Common myeloid progenitor, CD34-positive (primary cell): ENCODE results near the gene KLHDC8A.

Experiments used
- CTCF ChIA-PET: fragments of 350-600 bp; sonication (Branson Sonifier 250); formaldehyde crosslinking; loops from one replicate; lab custom pipeline; 2021; ENCODE audit warnings: antibody characterized with exemption; lab: Charles Lee
- POLR2A ChIA-PET: fragments of 350-600 bp; sonication (Branson Sonifier 250); formaldehyde crosslinking; loops from one replicate; lab custom pipeline; 2021; ENCODE audit warnings: antibody characterized with exemption; lab: Charles Lee
- DNase-seq, 3 donors: peaks; one replicate each; pipeline versions ENCODE4 v3.0.0 to v3.0.0-alpha.2; 2013
- H3K27ac ChIP-seq, 2 experiments: 1 replicate in 1 of 2; 2 replicates in 1 of 2; pipeline ENCODE4 v1.7.0; 2013; ENCODE audit warnings: inconsistent platforms in 2 of 2, low read length in 2 of 2, mild to moderate bottlenecking in 2 of 2, low read depth in 1 of 2, moderate library complexity in 1 of 2; ENCODE audit not compliant: severe bottlenecking in 2 of 2, insufficient read depth in 1 of 2, poor library complexity in 1 of 2
- H3K27me3 ChIP-seq, 5 experiments: replicated peaks in 2 of 5; 1 replicate in 3 of 5; 2 replicates in 2 of 5; pipeline versions ENCODE4 v1.6.1 to v1.7.0; 2013; ENCODE audit warnings: low read length in 4 of 5, mild to moderate bottlenecking in 2 of 5, moderate library complexity in 2 of 5, inconsistent platforms in 1 of 5; ENCODE audit not compliant: insufficient read depth in 5 of 5, control insufficient read depth in 4 of 5
- H3K36me3 ChIP-seq, 4 experiments: 1 replicate in 2 of 4; 2 replicates in 2 of 4; pipeline versions ENCODE4 v1.6.1 to v1.7.0; 2013; ENCODE audit warnings: low read length in 3 of 4, control low read depth in 1 of 4, mild to moderate bottlenecking in 1 of 4; ENCODE audit not compliant: control insufficient read depth in 4 of 4, insufficient read depth in 4 of 4
- H3K4me1 ChIP-seq, 4 experiments: 1 replicate in 3 of 4; 2 replicates in 1 of 4; pipeline versions ENCODE4 v1.6.1 to v1.7.1; 2013; ENCODE audit warnings: low read length in 3 of 4, mild to moderate bottlenecking in 3 of 4, control low read depth in 1 of 4, inconsistent platforms in 1 of 4, moderate library complexity in 1 of 4; ENCODE audit not compliant: control insufficient read depth in 4 of 4, insufficient read depth in 4 of 4; ENCODE audit errors: control extremely low read depth in 1 of 4
- H3K4me3 ChIP-seq, 7 experiments: 1 replicate in 4 of 7; 2 replicates in 3 of 7; pipeline versions ENCODE4 v1.5.1 to v1.7.0; 2013; ENCODE audit warnings: mild to moderate bottlenecking in 7 of 7, low read length in 6 of 7, moderate library complexity in 6 of 7, inconsistent platforms in 2 of 7, low read depth in 2 of 7, control low read depth in 1 of 7; ENCODE audit not compliant: insufficient read depth in 4 of 7, control insufficient read depth in 1 of 7; ENCODE audit errors: extremely low read depth in 1 of 7
- H3K9me3 ChIP-seq, 5 experiments: 1 replicate in 4 of 5; 2 replicates in 1 of 5; pipeline versions ENCODE4 v1.6.1 to v1.7.1; 2013; ENCODE audit warnings: low read length in 4 of 5, mild to moderate bottlenecking in 2 of 5, inconsistent platforms in 1 of 5, low read depth in 1 of 5, moderate library complexity in 1 of 5; ENCODE audit not compliant: control insufficient read depth in 4 of 5, insufficient read depth in 2 of 5; ENCODE audit errors: control extremely low read depth in 1 of 5
- WGBS: methylation state at CpG from one replicate; pipeline ENCODE4 v1.1.5; 2013; ENCODE audit not compliant: insufficient coverage; 5-methylcytosine and 5-hydroxymethylcytosine counted together

KLHDC8A gene

GRCh38 chr1:205310976-205311704 is 45.6 kb downstream of the KLHDC8A start:
- CTCF ChIA-PET: interaction anchor here (0.8 to 6.7 kb wide), 8 partner anchors 8 to 36 kb away, joined by 3 to 48 read pairs (median 3); no protein-coding TSS in a partner anchor
- peak in 2 of 3 donors; percentile 36 to 38 for DNase-seq
- Histone ChIP-seq H3K9me3 (no peaks in the 10 kb centered on the region), H3K27me3 (peaks cover 0 to 10% (median 0%) of the 10 kb centered on the region in 5 experiments), H3K4me3 (no peak overlapping the region), H3K27ac (no peak overlapping the region), H3K36me3 (peaks cover 0 to 30% (median 8%) of the 10 kb centered on the region in 4 experiments), H3K4me1 (peaks cover 11 to 29% (median 20%) of the 10 kb centered on the region in 4 experiments)
- POLR2A ChIA-PET: no interaction called here
- 100% methylated on average over 1 of the region's 8 CpGs for WGBS

- CTCF ChIA-PET: interaction anchor here (0.9 to 6.7 kb wide), 3 partner anchors 9 to 16 kb away, joined by 3 to 48 read pairs (median 5); partner anchors contain the start of gene NUAK2
- H3K4me3 ChIP-seq: no peak overlapping the region
- no peak for DNase-seq
- WGBS: 90% methylated on average over 1 of the region's 1 CpG
- H3K36me3 ChIP-seq: peaks cover 0 to 39% (median 8%) of the 10 kb centered on the region in 4 experiments
- POLR2A ChIA-PET: no interaction called here
- no peaks in the 10 kb centered on the region for H3K9me3 ChIP-seq
- H3K27ac ChIP-seq: no peak overlapping the region
- H3K4me1 ChIP-seq: peaks cover 7 to 22% (median 17%) of the 10 kb centered on the region in 4 experiments
- peaks cover 0 to 10% (median 0%) of the 10 kb centered on the region in 5 experiments for H3K27me3 ChIP-seq
These were observed 47.0 kb downstream of the KLHDC8A start for GRCh38 chr1:205309741-205310140.

DNA sequence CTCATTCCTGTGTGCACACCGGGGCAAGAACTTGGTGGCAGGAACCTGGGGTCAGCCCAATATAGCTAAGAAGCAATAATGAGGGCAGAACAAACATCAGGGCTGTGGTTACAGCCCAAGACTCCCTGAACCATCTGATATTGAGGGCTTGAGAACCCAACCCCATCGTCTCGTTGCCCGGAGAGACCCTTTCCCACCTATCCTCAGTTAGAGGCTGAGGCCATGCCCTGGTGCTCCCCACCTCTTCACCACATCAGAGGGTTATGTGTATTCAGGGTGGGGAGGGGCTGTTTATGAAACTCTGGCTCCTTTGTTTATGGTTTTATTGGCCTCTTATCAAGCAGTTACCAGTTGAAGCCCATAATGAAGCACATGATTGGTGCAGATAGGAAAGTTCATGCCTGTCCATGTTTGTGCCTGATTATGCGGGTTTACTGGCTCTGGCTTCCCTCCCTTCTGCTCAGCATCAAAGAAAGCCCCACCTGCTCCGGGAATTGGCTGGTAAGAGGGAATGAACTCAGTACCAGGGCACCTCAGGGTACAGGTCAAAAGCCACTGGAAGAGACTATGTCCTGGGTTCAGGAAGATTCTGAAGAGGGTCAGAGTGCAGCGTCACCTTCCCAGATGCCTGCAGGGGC is 49.7 kb downstream of the KLHDC8A start:
- H3K4me3 ChIP-seq: no peak overlapping the region
- ChIA-PET CTCF (interaction anchor here (0.6 to 1.3 kb wide), 5 partner anchors 14 to 35 kb away, joined by 3 to 4 read pairs (median 4); no protein-coding TSS in a partner anchor), POLR2A (no interaction called here)
- DNase-seq: no peak
- H3K36me3 ChIP-seq: peaks cover 0 to 56% (median 10%) of the 10 kb centered on the region in 4 experiments
- no peak overlapping the region for H3K27ac ChIP-seq
- 94% methylated on average over 2 of the region's 7 CpGs for WGBS
- no peaks in the 10 kb centered on the region for H3K4me1 ChIP-seq
- peaks cover 0 to 10% (median 0%) of the 10 kb centered on the region in 5 experiments for H3K27me3 ChIP-seq
- H3K9me3 ChIP-seq: no peaks in the 10 kb centered on the region

GRCh38 chr1:205304695-205305070 is 52.0 kb downstream of the KLHDC8A start:
- Histone ChIP-seq H3K9me3 (no peaks in the 10 kb centered on the region), H3K4me3 (no peak overlapping the region), H3K27ac (no peak overlapping the region), H3K4me1 (no peaks in the 10 kb centered on the region), H3K36me3 (peaks cover 0 to 45% (median 6%) of the 10 kb centered on the region in 4 experiments), H3K27me3 (peaks cover 0 to 10% (median 0%) of the 10 kb centered on the region in 5 experiments)
- no peak for DNase-seq
- ChIA-PET CTCF (interaction anchor here (1.4 to 3.3 kb wide), 4 partner anchors 14 to 32 kb away, joined by 5 to 12 read pairs (median 8); no protein-coding TSS in a partner anchor), POLR2A (no interaction called here)
- no CpG with 5 or more reads among the region's 1 CpG for WGBS

- no peaks in the 10 kb centered on the region for H3K9me3 ChIP-seq
- whole genome bisulfite sequencing: 98% methylated on average over 19 of the region's 19 CpGs
- H3K36me3 ChIP-seq: peaks cover 0 to 44% (median 6%) of the 10 kb centered on the region in 4 experiments
- H3K27me3 ChIP-seq: peaks cover 0 to 10% (median 0%) of the 10 kb centered on the region in 5 experiments
- ChIA-PET POLR2A (interaction anchor here (0.6 kb wide), 1 partner anchor 9 kb away, joined by 3 read pairs; no protein-coding TSS in a partner anchor), CTCF (interaction anchor here (0.7 to 3.3 kb wide), 7 partner anchors 10 to 32 kb away, joined by 3 to 14 read pairs (median 8); no protein-coding TSS in a partner anchor)
- no peak overlapping the region for H3K4me3 ChIP-seq
- H3K27ac ChIP-seq: no peak overlapping the region
- no peaks in the 10 kb centered on the region for H3K4me1 ChIP-seq
- no peak for DNase-seq
These were observed 52.6 kb downstream of the KLHDC8A start for GRCh38 chr1:205304046-205304694.

DNA sequence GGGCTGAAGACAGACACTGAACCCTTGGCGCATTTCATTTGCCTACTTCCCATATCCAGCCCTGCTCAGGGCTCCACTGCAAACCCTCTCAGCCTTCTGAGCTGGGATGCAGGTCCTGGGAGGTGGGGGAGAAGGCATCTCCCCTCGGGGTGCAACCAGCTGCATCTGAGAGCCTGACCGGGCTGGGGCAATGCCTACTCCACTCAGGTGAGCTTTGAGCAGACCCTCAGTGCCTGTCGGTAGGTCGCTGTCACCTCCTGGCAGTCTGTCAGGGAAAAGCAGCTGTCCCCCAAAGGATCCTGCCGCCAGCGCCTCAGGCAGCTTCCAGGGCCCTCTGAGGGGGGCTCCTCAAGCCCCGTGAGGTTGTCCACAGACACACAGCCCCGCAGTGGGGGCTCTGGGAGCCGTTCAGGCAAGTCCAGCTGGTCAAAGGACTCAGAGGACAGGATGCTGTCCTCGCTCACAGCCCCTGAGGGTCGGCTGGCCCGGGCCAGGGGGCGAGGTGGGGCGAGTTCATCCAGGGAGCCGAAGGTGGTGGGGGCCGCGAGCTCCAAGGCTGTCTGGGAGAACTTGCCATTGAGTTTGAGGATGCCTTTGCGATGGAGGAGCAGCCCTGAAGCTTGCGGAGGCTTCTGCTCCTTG is 53.4 kb downstream of the KLHDC8A start:
- no peaks in the 10 kb centered on the region for H3K9me3 ChIP-seq
- ChIA-PET CTCF (interaction anchor here (0.7 to 3.3 kb wide), 8 partner anchors 9 to 31 kb away, joined by 3 to 14 read pairs (median 7); no protein-coding TSS in a partner anchor), POLR2A (interaction anchor here (0.6 kb wide), 1 partner anchor 10 kb away, joined by 3 read pairs; no protein-coding TSS in a partner anchor)
- no peak overlapping the region for H3K27ac ChIP-seq
- H3K4me1 ChIP-seq: peaks cover 0 to 2% (median 0%) of the 10 kb centered on the region in 4 experiments
- no peak overlapping the region for H3K4me3 ChIP-seq
- H3K36me3 ChIP-seq: peaks cover 0 to 42% (median 6%) of the 10 kb centered on the region in 4 experiments
- no peak for DNase-seq
- H3K27me3 ChIP-seq: peaks cover 0 to 11% (median 0%) of the 10 kb centered on the region in 5 experiments
- WGBS: 97% methylated on average over 18 of the region's 20 CpGs
